Neutrophil (primary cell): ENCODE measurements around the gene SYNE3.

Experiments used
- H3K27ac ChIP-seq: fragments of 200-600 bp; sonication (generic); 2 replicates; pipeline ENCODE4 v1.5.1; 2016; ENCODE audit warnings: mild to moderate bottlenecking, moderate library complexity
- H3K27me3 ChIP-seq: fragments of 200-600 bp; sonication (generic); 2 replicates; pipeline ENCODE4 v1.6.0; 2016; ENCODE audit warnings: mild to moderate bottlenecking
- H3K36me3 ChIP-seq: fragments of 200-600 bp; sonication (generic); 2 replicates; pipeline ENCODE4 v1.5.1; 2017
- H3K4me1 ChIP-seq, 2 experiments: fragments of 200-600 bp in 1 of 2; sonication (generic) in 1 of 2; 1 replicate in 1 of 2; 2 replicates in 1 of 2; pipeline versions ENCODE4 v1.5.1 to v1.6.1; 2013 to 2016; ENCODE audit warnings: low read depth in 1 of 2, low read length in 1 of 2, mild to moderate bottlenecking in 1 of 2, moderate library complexity in 1 of 2; ENCODE audit not compliant: control insufficient read depth in 1 of 2, insufficient read depth in 1 of 2
- H3K4me3 ChIP-seq, 2 experiments: fragments of 200-600 bp in 1 of 2; sonication (generic) in 1 of 2; 1 replicate in 1 of 2; 2 replicates in 1 of 2; pipeline ENCODE4 v1.5.1; 2013 to 2016; ENCODE audit warnings: low read depth in 1 of 2, low read length in 1 of 2, mild to moderate bottlenecking in 1 of 2, moderate library complexity in 1 of 2
- H3K9me3 ChIP-seq: fragments of 200-600 bp; sonication (generic); 2 replicates; pipeline ENCODE4 v1.5.1; 2016
- TF ChIP-seq, protein P1 (sequence below): fragments of 200-600 bp; sonication (generic); IDR thresholded peaks from 2 replicates; pipeline ENCODE4 v1.5.1; 2016; ENCODE audit warnings: antibody characterized with exemption

Gene SYNE3

DNA sequence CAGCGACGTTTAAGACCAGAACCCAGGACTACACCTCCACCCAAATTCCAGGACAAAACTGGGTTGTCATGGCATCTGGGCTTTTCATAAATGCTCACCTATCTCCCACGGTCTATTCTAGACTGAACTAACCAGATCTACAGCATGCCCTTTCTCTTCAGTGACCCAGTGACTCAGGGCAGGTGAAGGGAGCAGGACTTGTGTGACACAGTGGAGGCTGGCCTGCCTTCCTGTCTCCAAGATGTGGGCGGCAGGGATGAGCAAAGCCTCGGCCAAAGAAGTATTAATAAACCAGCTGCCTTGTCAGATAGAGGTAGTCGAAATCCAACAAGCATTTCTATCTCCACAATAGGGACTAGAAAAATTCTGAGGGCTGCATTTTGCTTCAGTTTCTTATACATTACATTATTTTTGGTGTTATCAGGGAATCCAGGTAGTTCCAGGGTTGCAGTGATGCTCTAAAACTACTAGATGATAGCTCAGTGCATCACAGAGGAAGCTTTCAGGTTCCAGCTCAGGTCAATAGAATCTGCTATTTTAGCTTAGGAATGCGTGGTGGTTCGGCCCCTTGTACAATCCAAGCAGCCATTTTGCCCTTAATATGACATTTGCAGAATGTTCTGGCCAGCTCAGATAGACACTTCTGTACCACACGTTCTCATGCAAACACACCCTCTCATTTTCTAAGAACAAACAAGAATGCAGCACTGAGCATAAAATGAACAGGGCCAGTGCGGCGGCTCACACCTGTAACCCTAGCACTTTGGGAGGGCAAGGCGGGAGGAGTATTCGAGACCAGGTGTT lies 14.2 kb upstream of the SYNE3 start:
- Histone ChIP-seq H3K27ac (no peak overlapping the region), H3K4me1 (peaks cover 38 to 40% of the 10 kb centered on the region in 2 experiments), H3K9me3 (no peaks in the 10 kb centered on the region), H3K4me3 (no peak overlapping the region), H3K36me3 (no peaks in the 10 kb centered on the region), H3K27me3 (no peaks in the 10 kb centered on the region)
- TF ChIP-seq, protein P1, sequence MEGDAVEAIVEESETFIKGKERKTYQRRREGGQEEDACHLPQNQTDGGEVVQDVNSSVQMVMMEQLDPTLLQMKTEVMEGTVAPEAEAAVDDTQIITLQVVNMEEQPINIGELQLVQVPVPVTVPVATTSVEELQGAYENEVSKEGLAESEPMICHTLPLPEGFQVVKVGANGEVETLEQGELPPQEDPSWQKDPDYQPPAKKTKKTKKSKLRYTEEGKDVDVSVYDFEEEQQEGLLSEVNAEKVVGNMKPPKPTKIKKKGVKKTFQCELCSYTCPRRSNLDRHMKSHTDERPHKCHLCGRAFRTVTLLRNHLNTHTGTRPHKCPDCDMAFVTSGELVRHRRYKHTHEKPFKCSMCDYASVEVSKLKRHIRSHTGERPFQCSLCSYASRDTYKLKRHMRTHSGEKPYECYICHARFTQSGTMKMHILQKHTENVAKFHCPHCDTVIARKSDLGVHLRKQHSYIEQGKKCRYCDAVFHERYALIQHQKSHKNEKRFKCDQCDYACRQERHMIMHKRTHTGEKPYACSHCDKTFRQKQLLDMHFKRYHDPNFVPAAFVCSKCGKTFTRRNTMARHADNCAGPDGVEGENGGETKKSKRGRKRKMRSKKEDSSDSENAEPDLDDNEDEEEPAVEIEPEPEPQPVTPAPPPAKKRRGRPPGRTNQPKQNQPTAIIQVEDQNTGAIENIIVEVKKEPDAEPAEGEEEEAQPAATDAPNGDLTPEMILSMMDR: no peak

DNA sequence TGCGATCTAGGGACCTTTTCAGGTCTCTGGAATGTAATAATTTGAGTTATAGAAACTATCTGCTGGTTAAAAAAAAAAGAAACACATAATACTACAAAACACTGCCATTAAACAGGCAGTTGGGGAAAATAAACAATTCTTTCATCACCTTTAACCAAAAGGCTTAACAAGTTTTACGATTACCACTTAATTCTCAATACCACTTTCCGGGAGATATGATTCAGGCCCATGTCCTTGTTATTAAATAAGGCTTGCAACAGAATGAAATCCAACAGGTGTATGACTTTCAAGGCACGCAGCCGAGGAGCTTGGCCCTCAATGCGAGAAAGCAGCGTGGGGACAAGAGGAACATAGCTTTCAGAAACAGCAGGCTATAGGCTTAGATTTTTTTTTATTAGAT lies 12.8 kb upstream of the SYNE3 start:
- H3K4me1 ChIP-seq: peaks cover 46 to 49% of the 10 kb centered on the region in 2 experiments
- no peak overlapping the region for H3K27ac ChIP-seq
- no peak overlapping the region for H3K4me3 ChIP-seq
- H3K36me3 ChIP-seq: no peaks in the 10 kb centered on the region
- TF ChIP-seq, protein P1: no peak
- no peaks in the 10 kb centered on the region for H3K9me3 ChIP-seq
- H3K27me3 ChIP-seq: no peaks in the 10 kb centered on the region

DNA sequence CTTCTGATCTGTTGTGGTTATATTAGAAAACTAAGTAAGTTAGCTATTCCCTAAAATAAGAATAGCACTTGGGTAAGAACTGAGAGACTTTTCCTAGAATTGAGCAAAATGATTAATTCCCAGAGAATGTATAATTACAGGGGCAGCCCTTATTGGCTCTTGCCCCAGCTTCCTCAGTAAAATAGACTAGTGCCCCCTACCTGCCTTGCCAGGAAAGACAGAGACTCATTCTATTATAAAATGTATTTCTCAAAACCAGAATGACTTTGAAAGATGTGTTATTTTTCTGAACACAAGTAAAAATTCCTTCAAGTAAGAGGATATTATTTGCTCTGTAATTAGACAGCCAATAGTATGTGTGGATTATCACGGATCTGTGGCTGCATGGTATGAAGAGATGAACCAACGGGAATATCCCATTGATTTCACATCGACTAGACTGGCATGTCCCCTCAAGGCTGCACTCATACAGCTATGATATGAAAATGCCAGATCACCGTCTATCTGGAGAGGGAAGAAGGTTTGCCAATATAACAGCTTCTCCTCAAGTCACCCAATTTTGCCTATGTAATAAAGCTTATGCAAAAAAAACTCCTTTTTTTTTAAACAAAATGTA lies 11.0 kb upstream of the SYNE3 start:
- H3K36me3 ChIP-seq: no peaks in the 10 kb centered on the region
- no peak overlapping the region for H3K27ac ChIP-seq
- H3K4me1 ChIP-seq: peaks cover 48 to 52% of the 10 kb centered on the region in 2 experiments
- TF ChIP-seq, protein P1: peak; percentile 70
- H3K27me3 ChIP-seq: no peaks in the 10 kb centered on the region
- H3K4me3 ChIP-seq: no peak overlapping the region
- H3K9me3 ChIP-seq: no peaks in the 10 kb centered on the region

DNA sequence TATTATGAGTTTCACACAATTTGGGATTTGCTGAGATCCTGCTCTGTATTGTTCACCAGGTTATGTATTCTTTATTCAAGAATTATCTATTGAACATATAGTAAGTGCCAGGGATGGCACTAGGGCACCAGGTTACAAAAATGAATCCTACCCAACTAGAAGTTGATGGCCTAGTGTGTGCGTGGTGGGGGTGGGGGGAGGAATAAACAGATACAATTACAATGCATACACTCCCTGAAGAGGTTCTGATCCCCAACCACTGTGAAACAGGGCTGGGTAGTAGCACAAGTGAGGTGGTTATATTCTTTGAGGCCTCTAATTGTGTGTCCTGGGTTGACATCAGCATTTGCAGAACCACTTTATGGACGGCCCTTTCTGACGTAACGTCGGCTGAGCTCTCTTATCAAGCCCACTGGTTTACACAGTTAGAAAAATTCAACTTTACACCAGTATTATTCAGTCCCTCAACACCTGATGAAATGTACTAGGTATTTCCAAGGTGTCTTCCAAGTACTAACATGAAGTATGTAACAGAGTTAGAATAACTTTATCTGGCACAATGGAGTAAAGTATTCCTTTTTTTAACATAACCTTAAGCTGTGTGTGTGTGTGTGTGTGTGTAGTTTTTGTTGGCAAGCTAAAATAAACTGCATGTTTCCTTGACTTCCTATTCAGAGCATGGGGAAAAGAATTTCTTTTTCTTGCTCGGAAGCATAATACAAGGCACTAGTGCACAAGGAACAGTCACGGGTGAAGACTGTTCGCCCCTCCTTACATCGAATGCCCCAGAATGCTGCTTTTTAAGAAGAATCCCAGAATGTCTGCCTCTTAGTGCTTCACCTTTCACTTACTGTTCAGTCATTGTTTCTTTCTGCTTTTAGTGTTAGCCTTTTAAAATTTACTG lies 10.3 kb upstream of the SYNE3 start:
- H3K27me3 ChIP-seq: no peaks in the 10 kb centered on the region
- no peak overlapping the region for H3K4me3 ChIP-seq
- peak overlapping the region; percentile 84 for H3K27ac ChIP-seq
- peaks cover 55 to 59% of the 10 kb centered on the region in 2 experiments for H3K4me1 ChIP-seq
- TF ChIP-seq, protein P1: no peak
- H3K9me3 ChIP-seq: no peaks in the 10 kb centered on the region
- H3K36me3 ChIP-seq: no peaks in the 10 kb centered on the region

DNA sequence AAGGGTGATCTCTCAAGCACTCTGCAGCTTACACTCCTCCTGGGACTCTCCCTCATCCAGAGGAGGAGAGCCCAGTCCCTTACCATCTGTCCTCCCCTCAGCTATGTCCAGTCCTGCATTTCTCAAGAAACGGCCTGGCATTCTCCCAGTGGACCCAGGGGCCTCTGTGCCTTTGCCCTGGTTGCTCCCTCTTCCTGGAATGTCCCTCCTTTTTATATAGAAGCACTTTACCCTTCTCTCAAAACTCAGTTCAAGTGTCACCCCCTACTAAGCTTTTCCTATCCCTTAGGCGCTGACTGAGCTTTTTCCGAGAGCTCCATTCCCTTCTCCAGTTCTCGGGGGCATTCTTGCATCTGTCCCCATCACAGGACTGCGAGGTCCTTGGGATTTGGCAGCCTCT lies 9.5 kb upstream of the SYNE3 start:
- H3K27me3 ChIP-seq: no peaks in the 10 kb centered on the region
- H3K27ac ChIP-seq: peak overlapping the region; percentile 84
- no peaks in the 10 kb centered on the region for H3K36me3 ChIP-seq
- H3K4me3 ChIP-seq: no peak overlapping the region
- TF ChIP-seq, protein P1: no peak
- no peaks in the 10 kb centered on the region for H3K9me3 ChIP-seq
- H3K4me1 ChIP-seq: peaks cover 55 to 65% of the 10 kb centered on the region in 2 experiments
